Measurements from ENCODE around the gene BLOC1S5. TPM values are rescaled to one million over a fixed set of nuclear protein-coding genes. Genes with fewer than 3 reads are reported as not detected.

Gene BLOC1S5
- total and polyA plus RNA-seq, 2 donors (not counting 3 experiments of a cell fraction or from before 2014, with no cell fraction given) = 3.9 to 19.1 TPM

- intact Hi-C loops (cut with micrococcal nuclease) (no loop called here), dilution Hi-C loops (cut with MboI; ENCODE audit: extremely low pct_ligation_motif_present, low sequenced_read_pairs) (no loop called here)
- POLR2A ChIA-PET = interaction anchor here (2.8 kb wide), 1 partner anchor 95 kb away, joined by 15 read pairs; no protein-coding TSS in a partner anchor
- TF ChIP-seq FOS (IDR thresholded peaks at IDR 0.05; ENCODE audit: borderline replicate concordance, insufficient read depth, low read length) (no peak), POLR2AphosphoS5 (IDR thresholded peaks at IDR 0.05; ENCODE audit: insufficient read depth, low read depth, low read length) (no peak), JUN (IDR thresholded peaks at IDR 0.05; ENCODE audit: borderline replicate concordance, insufficient read depth, insufficient read length, low read depth) (no peak), CTCF (IDR thresholded peaks at IDR 0.05; ENCODE audit: extremely low read depth in 1 of 2, insufficient read depth in 1 of 2, low read depth in 1 of 2, low read length in 2 of 2) (no peak)
- Histone ChIP-seq H2AFZ (ENCODE audit: low read depth, low read length) (no peak overlapping the region), H3K4me1 (ENCODE audit: control insufficient read depth, extremely low read depth, insufficient read depth, low read length) (peaks cover 73% of the 10 kb centered on the region), H3K9me3 (replicated peaks; ENCODE audit: control insufficient read depth, insufficient read depth, low read length) (no peaks in the 10 kb centered on the region), H4K20me1 (replicated peaks; ENCODE audit: control insufficient read depth, extremely low read depth, insufficient read depth, low read length) (no peaks in the 10 kb centered on the region), H3K79me2 (ENCODE audit: control insufficient read depth, insufficient read depth, low read length) (peaks cover 2% of the 10 kb centered on the region), H3K4me2 (ENCODE audit: insufficient read depth, low read length) (no peak overlapping the region), H3K27ac (ENCODE audit: insufficient read depth, low read depth, low read length) (peak overlapping the region; percentile 96), H3K4me3 (replicated peaks in 1 of 3; ENCODE audit: insufficient read depth in 1 of 3, low read depth in 1 of 3, low read length in 3 of 3) (no peak overlapping the region), H3K27me3 (ENCODE audit: control insufficient read depth in 2 of 2, insufficient read depth in 2 of 2, low read length in 2 of 2) (no peaks in the 10 kb centered on the region), H3K36me3 (ENCODE audit: control insufficient read depth in 2 of 2, extremely low read depth in 1 of 2, insufficient read depth in 2 of 2, low read length in 2 of 2) (no peaks in the 10 kb centered on the region), H3K9me1 (replicated peaks; ENCODE audit: control insufficient read depth, extremely low read depth, insufficient read depth, low read length) (no peaks in the 10 kb centered on the region), H3K9ac (replicated peaks; ENCODE audit: extremely low read depth, insufficient read depth, low read length) (no peak overlapping the region)
- DNase-seq (ENCODE audit: low read depth, low spot score) = no peak
- FAIRE-seq = no peak
- BruUV-seq (replicated peaks) = no TSS peak
- CTCF ChIA-PET = interaction anchor here (0.9 to 1.2 kb wide), 2 partner anchors 61 to 266 kb away, joined by 3 read pairs; no protein-coding TSS in a partner anchor
These were observed 66.0 kb downstream of the BLOC1S5 start for GRCh38 chr6:7998103-7998725.

Measured in endothelial cell of umbilical vein (primary cell).